ENCODE data around the gene FLNB. TPM values are rescaled to one million over a fixed set of nuclear protein-coding genes. Genes with fewer than 3 reads are reported as not detected.
A peak's percentile ranks its signal among the peaks of the same experiment; 100 is the strongest.

Gene FLNB
- total and polyA plus RNA-seq, 8 donors: 38.2 to 204 (median 85.9) TPM

- intact Hi-C loops (cut with DNase I; ENCODE audit: low total_unique reads): no loop called here
- peaks cover 0 to 20% (median 4%) of the 10 kb centered on the region in 4 donors for H3K4me1 ChIP-seq
- no peak overlapping the region for H3K27ac ChIP-seq
- 93 to 97% (median 96%) methylated on average over 8 to 17 of the region's 17 CpGs for WGBS, 5 donors
- peaks cover 65 to 100% (median 98%) of the 10 kb centered on the region in 4 donors for H3K36me3 ChIP-seq
- no peak overlapping the region for H3K4me3 ChIP-seq
- no peaks in the 10 kb centered on the region for H3K9me3 ChIP-seq
- TF ChIP-seq EP300 (IDR thresholded peaks at IDR 0.05) (no peak), POLR2A (IDR thresholded peaks at IDR 0.05) (no peak), POLR2AphosphoS5 (IDR thresholded peaks at IDR 0.05) (no peak)
- TF ChIP-seq, protein P1, sequence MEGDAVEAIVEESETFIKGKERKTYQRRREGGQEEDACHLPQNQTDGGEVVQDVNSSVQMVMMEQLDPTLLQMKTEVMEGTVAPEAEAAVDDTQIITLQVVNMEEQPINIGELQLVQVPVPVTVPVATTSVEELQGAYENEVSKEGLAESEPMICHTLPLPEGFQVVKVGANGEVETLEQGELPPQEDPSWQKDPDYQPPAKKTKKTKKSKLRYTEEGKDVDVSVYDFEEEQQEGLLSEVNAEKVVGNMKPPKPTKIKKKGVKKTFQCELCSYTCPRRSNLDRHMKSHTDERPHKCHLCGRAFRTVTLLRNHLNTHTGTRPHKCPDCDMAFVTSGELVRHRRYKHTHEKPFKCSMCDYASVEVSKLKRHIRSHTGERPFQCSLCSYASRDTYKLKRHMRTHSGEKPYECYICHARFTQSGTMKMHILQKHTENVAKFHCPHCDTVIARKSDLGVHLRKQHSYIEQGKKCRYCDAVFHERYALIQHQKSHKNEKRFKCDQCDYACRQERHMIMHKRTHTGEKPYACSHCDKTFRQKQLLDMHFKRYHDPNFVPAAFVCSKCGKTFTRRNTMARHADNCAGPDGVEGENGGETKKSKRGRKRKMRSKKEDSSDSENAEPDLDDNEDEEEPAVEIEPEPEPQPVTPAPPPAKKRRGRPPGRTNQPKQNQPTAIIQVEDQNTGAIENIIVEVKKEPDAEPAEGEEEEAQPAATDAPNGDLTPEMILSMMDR (IDR thresholded peaks at IDR 0.05): no peak
- DNase-seq: no peak
- no peaks in the 10 kb centered on the region for H3K27me3 ChIP-seq
Observed at GRCh38 chr3:58152225-58153015, 144.2 kb downstream of the FLNB start.

- Histone ChIP-seq H3K9me3 (no peaks in the 10 kb centered on the region), H3K27ac (no peak overlapping the region), H3K27me3 (no peaks in the 10 kb centered on the region), H3K4me3 (no peak overlapping the region), H3K4me1 (peaks cover 0 to 27% (median 6%) of the 10 kb centered on the region in 4 donors), H3K36me3 (peaks cover 65 to 100% (median 98%) of the 10 kb centered on the region in 4 donors)
- TF ChIP-seq POLR2AphosphoS5 (IDR thresholded peaks at IDR 0.05) (no peak), EP300 (IDR thresholded peaks at IDR 0.05) (no peak)
- TF ChIP-seq, protein P1 (IDR thresholded peaks at IDR 0.05): no peak
- 94 to 97% (median 95%) methylated on average over 16 of the region's 16 CpGs for WGBS, 5 donors
- intact Hi-C loops (cut with DNase I; ENCODE audit: low total_unique reads): no loop called here
- no peak for DNase-seq
Observed at GRCh38 chr3:58153371-58153770, 145.1 kb downstream of the FLNB start.

GRCh38 chr3:58154626-58155449 is 146.6 kb downstream of the FLNB start:
- Histone ChIP-seq H3K4me1 (peaks cover 0 to 27% (median 6%) of the 10 kb centered on the region in 4 donors), H3K36me3 (peaks cover 61 to 100% (median 98%) of the 10 kb centered on the region in 4 donors), H3K4me3 (no peak overlapping the region), H3K27ac (peak overlapping the region in 1 of 5 donors; percentile 21), H3K9me3 (no peaks in the 10 kb centered on the region), H3K27me3 (no peaks in the 10 kb centered on the region)
- DNase-seq: no peak
- WGBS, 5 donors: 51 to 83% (median 62%) methylated on average over 10 of the region's 10 CpGs
- intact Hi-C loops (cut with DNase I; ENCODE audit: low total_unique reads): no loop called here
- TF ChIP-seq EP300 (IDR thresholded peaks at IDR 0.05): no peak
- TF ChIP-seq, protein P1 (IDR thresholded peaks at IDR 0.05): no peak
- no peak for TF ChIP-seq POLR2AphosphoS5 (IDR thresholded peaks at IDR 0.05)
- TF ChIP-seq POLR2A (IDR thresholded peaks at IDR 0.05): no peak

GRCh38 chr3:58155838-58156237 is 147.6 kb downstream of the FLNB start:
- TF ChIP-seq, protein P1 (IDR thresholded peaks at IDR 0.05): no peak
- TF ChIP-seq POLR2AphosphoS5 (IDR thresholded peaks at IDR 0.05) (no peak), POLR2A (IDR thresholded peaks at IDR 0.05) (no peak), EP300 (IDR thresholded peaks at IDR 0.05) (no peak)
- H3K9me3 ChIP-seq: no peaks in the 10 kb centered on the region
- no peak overlapping the region for H3K4me3 ChIP-seq
- H3K27me3 ChIP-seq: no peaks in the 10 kb centered on the region
- intact Hi-C loops (cut with DNase I; ENCODE audit: low total_unique reads): no loop called here
- peaks cover 52 to 100% (median 98%) of the 10 kb centered on the region in 4 donors for H3K36me3 ChIP-seq
- peaks cover 0 to 22% (median 6%) of the 10 kb centered on the region in 4 donors for H3K4me1 ChIP-seq
- no peak overlapping the region for H3K27ac ChIP-seq
- WGBS, 5 donors: 96 to 98% (median 97%) methylated on average over 10 of the region's 10 CpGs
- no peak for DNase-seq
